Spleen (tissue), 7 donors: ENCODE results near the gene DCPS.

Experiments used
- POLR2A ChIP-seq, 3 donors: fragments of 450-650 bp; IDR thresholded peaks; one replicate each; pipeline ENCODE4 v1.5.1; 2017; ENCODE audit warnings: antibody characterized with exemption in 3 of 3, mild to moderate bottlenecking in 1 of 3
- POLR2AphosphoS5 ChIP-seq, 3 donors: sonication (generic); formaldehyde crosslinking; IDR thresholded peaks; one replicate each; pipeline ENCODE4 v1.5.1; 2017; ENCODE audit warnings: antibody characterized with exemption in 3 of 3
- TF ChIP-seq, protein P1 (sequence below), 11 experiments: fragments of 200-600 bp in 7 of 11; fragments of 450-650 bp in 4 of 11; sonication (generic) in 4 of 11; IDR thresholded peaks in 8 of 11; conservative IDR thresholded peaks in 3 of 11; 1 replicate in 7 of 11; 2 replicates in 4 of 11; pipeline versions ENCODE4 v1.4.0 to v1.8.0; 2016 to 2021; ENCODE audit warnings: antibody characterized with exemption in 11 of 11, inconsistent platforms in 4 of 11, mild to moderate bottlenecking in 1 of 11
- donor health status: DM: no; HTN: no; CAD: no; lungs with moderate emphysema.
- donor health status: DM: no; HTN: no; CAD: no.
- donor health status: DM: no; HTN: no; CAD: no.

DNA sequence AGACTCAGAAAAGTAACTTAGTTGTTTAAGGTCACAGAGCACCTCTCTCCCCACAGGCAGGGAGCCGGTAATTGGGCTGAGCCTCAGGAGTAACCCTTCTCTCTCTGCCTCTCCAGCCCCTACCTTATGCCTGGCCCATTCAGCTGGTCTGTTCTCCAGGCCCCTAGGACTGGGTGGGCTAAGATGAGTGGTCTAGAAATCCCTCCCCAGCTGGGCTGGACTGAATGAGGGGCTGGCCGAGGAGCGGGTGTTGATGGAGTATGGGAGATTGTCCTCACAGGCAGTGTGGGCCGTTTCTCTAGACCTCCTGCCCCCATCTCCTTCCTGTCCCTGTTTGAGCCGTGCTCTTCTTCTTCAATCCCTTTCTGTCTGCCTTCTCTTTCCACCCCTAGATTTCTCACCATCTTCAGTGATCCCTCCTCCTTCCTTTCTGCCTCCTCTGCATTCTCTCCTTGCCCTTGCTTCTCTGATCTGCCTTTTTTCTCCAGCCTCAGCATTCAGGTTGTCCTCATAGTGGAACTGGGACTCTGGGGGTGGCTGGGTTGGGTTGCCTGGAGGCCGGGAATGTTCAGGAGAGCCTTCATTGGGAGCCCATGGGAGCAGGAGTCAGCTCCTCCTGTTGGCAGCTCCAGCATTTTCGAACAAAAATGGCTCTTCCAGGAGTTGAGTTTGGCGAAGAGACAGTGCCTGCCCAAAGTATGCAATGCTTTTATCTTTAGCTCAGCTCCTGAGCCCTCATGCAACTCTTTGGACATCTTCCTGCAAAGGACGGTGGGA is 59.2 kb downstream of the DCPS start:
- TF ChIP-seq, protein P1, sequence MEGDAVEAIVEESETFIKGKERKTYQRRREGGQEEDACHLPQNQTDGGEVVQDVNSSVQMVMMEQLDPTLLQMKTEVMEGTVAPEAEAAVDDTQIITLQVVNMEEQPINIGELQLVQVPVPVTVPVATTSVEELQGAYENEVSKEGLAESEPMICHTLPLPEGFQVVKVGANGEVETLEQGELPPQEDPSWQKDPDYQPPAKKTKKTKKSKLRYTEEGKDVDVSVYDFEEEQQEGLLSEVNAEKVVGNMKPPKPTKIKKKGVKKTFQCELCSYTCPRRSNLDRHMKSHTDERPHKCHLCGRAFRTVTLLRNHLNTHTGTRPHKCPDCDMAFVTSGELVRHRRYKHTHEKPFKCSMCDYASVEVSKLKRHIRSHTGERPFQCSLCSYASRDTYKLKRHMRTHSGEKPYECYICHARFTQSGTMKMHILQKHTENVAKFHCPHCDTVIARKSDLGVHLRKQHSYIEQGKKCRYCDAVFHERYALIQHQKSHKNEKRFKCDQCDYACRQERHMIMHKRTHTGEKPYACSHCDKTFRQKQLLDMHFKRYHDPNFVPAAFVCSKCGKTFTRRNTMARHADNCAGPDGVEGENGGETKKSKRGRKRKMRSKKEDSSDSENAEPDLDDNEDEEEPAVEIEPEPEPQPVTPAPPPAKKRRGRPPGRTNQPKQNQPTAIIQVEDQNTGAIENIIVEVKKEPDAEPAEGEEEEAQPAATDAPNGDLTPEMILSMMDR (IDR thresholded peaks at IDR 0.05 in 8 of 11, conservative IDR thresholded peaks at IDR 0.05 in 3 of 11), result no peak
- TF ChIP-seq POLR2AphosphoS5 (IDR thresholded peaks at IDR 0.05) (no peak), POLR2A (IDR thresholded peaks at IDR 0.05) (no peak)
